Peyer's patch (tissue), 4 donors: Measurements from ENCODE around the gene DPF3. TPM values are rescaled to one million over a fixed set of nuclear protein-coding genes. Genes with fewer than 3 reads are reported as not detected.

Experiments used
- DNase-seq, 3 donors: peaks; one replicate each; pipeline ENCODE4 v3.0.0-alpha.2; 2017 to 2019
- H3K27ac ChIP-seq, 4 donors: fragments of 200-600 bp; sonication (generic); one replicate each; pipeline ENCODE4 v1.5.1; 2016 to 2019
- H3K27me3 ChIP-seq, 2 donors: fragments of 200-600 bp; sonication (generic); one replicate each; pipeline ENCODE4 v1.5.1; 2019
- H3K36me3 ChIP-seq, 3 donors: fragments of 200-600 bp; sonication (generic); one replicate each; pipeline ENCODE4 v1.5.1; 2016 to 2019
- H3K4me1 ChIP-seq, 4 donors: fragments of 200-600 bp; sonication (generic); one replicate each; pipeline ENCODE4 v1.5.1; 2016 to 2019
- H3K4me3 ChIP-seq, 4 donors: fragments of 200-600 bp; sonication (generic); 1 replicate in 3 of 4; 2 replicates in 1 of 4; pipeline ENCODE4 v1.5.1; 2016 to 2019; ENCODE audit warnings: mild to moderate bottlenecking in 1 of 4
- H3K9me3 ChIP-seq, 4 donors: fragments of 200-600 bp; sonication (generic); one replicate each; pipeline ENCODE4 v1.5.1; 2016 to 2019; ENCODE audit warnings: mild to moderate bottlenecking in 1 of 4
- POLR2A ChIP-seq, 2 donors: fragments of 450-650 bp; IDR thresholded peaks; one replicate each; pipeline ENCODE4 v1.5.1; 2017; ENCODE audit warnings: antibody characterized with exemption in 2 of 2, mild to moderate bottlenecking in 2 of 2, moderate library complexity in 2 of 2
- total RNA-seq, 4 donors: library from RNA; depleted of rRNA; stranded (reverse); fragments of >200 nt; gene quantifications; one replicate each; pipeline ENCODE4 v1.1.0, GENCODE V29; 2016
- TF ChIP-seq, protein P1 (sequence below), 6 experiments: fragments of 450-650 bp in 4 of 6; fragments of 200-600 bp in 2 of 6; sonication (generic) in 1 of 6; IDR thresholded peaks; one replicate each; pipeline ENCODE4 v1.5.1; 2017 to 2019; ENCODE audit warnings: antibody characterized with exemption in 6 of 6, mild to moderate bottlenecking in 3 of 6, moderate library complexity in 1 of 6

Gene DPF3
- total RNA-seq, 4 donors from 2014 or later, result 10.7 to 25.6 (median 17.9) TPM

DNA sequence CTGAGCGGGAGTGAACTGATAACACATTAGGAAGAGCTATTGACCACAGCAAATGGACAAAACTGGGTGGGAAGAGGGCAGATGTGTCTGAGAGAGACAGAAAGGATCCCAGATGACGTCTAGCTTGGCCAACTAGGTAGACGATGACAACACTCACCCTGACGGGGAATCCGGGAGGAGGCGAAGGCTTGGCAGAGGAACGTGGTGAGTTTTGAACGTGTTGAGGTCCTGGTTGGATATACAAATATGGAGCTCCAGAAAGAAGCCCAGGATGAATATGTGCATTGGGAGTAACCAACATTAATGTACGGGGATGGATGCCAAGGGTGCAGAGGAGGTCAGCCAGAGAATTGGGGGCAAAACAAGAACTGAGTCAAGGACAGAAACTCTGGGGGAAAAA, 60.7 kb downstream of the DPF3 start:
- Histone ChIP-seq H3K9me3 (no peaks in the 10 kb centered on the region), H3K4me3 (no peak overlapping the region), H3K27me3 (no peaks in the 10 kb centered on the region), H3K27ac (no peak overlapping the region), H3K4me1 (peaks cover 0 to 13% (median 0%) of the 10 kb centered on the region in 4 donors), H3K36me3 (no peaks in the 10 kb centered on the region)
- TF ChIP-seq, protein P1, sequence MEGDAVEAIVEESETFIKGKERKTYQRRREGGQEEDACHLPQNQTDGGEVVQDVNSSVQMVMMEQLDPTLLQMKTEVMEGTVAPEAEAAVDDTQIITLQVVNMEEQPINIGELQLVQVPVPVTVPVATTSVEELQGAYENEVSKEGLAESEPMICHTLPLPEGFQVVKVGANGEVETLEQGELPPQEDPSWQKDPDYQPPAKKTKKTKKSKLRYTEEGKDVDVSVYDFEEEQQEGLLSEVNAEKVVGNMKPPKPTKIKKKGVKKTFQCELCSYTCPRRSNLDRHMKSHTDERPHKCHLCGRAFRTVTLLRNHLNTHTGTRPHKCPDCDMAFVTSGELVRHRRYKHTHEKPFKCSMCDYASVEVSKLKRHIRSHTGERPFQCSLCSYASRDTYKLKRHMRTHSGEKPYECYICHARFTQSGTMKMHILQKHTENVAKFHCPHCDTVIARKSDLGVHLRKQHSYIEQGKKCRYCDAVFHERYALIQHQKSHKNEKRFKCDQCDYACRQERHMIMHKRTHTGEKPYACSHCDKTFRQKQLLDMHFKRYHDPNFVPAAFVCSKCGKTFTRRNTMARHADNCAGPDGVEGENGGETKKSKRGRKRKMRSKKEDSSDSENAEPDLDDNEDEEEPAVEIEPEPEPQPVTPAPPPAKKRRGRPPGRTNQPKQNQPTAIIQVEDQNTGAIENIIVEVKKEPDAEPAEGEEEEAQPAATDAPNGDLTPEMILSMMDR (IDR thresholded peaks at IDR 0.05), result no peak
- no peak for TF ChIP-seq POLR2A (IDR thresholded peaks at IDR 0.05)
- no peak for DNase-seq

DNA sequence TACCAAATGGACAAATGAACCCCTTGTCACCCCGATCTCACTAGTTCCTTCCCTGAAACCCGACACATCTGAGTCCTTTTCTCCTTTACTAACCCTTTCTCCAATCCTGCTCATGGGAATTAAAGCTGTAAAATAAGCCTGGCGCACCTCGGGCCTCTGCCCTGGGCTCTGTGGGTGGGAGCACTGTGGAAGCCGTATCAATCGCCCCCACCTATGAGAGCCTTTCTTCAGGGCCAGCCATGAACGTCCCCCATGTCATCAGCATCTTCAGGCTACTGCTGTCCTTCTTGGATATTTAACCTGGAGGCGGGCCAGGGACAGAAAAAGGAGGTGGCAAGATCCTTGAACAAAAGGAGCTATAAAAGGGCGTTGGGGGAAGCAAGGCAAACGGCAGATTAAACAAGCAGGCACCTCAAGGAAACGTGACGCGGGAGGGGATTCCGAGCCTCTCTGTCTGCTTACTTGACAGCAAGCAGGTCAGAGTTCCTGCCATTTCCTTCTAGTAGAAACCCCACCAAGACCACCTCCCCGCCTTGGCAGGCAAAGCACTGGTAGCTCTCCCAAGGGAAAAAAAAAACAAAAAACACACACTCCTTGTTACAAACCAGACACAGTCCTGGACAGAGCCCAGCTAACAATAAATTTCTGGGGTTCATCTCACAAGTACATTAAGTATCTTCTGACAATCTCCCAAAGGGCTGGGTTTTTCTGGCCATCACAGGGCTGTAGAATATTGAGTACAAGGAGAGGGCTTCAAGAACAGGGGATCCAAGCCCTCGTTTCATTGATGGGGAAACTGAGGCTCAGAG, 62.9 kb downstream of the DPF3 start:
- no peak overlapping the region for H3K4me3 ChIP-seq
- DNase-seq, result peak in 2 of 3 donors; percentile 72 to 78
- peaks cover 0 to 13% (median 0%) of the 10 kb centered on the region in 4 donors for H3K4me1 ChIP-seq
- peak overlapping the region in 2 of 4 donors; percentile 26 to 69 for H3K27ac ChIP-seq
- TF ChIP-seq POLR2A (IDR thresholded peaks at IDR 0.05), result no peak
- TF ChIP-seq, protein P1 (IDR thresholded peaks at IDR 0.05), result no peak
- no peaks in the 10 kb centered on the region for H3K27me3 ChIP-seq
- H3K9me3 ChIP-seq, result no peaks in the 10 kb centered on the region
- H3K36me3 ChIP-seq, result no peaks in the 10 kb centered on the region

DNA sequence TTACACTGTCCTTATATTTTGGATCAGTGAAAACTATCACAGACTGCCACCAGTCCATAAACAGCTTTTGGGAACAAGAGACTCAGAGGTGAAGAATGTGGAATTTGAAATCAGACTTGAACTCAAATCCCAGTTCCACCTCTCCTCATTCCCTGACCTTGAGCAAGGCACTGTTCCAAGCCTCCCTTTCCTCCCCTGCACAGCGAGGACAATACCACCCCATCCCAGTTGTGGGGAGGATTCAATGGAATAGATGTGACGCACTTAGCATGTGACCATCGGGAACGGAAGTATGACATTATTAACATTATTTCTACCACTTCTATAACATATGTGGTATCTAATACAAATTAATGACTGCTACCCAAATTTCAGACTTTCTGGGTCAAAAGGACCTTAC, 63.5 kb downstream of the DPF3 start:
- Histone ChIP-seq H3K27ac (peak overlapping the region in 1 of 4 donors; percentile 69), H3K9me3 (no peaks in the 10 kb centered on the region), H3K4me1 (peaks cover 0 to 13% (median 0%) of the 10 kb centered on the region in 4 donors), H3K4me3 (no peak overlapping the region), H3K27me3 (no peaks in the 10 kb centered on the region), H3K36me3 (no peaks in the 10 kb centered on the region)
- no peak for DNase-seq
- no peak for TF ChIP-seq POLR2A (IDR thresholded peaks at IDR 0.05)
- TF ChIP-seq, protein P1 (IDR thresholded peaks at IDR 0.05), result no peak

- Histone ChIP-seq H3K4me3 (no peak overlapping the region), H3K9me3 (no peaks in the 10 kb centered on the region), H3K36me3 (no peaks in the 10 kb centered on the region), H3K27me3 (no peaks in the 10 kb centered on the region), H3K27ac (no peak overlapping the region), H3K4me1 (peaks cover 0 to 13% (median 0%) of the 10 kb centered on the region in 4 donors)
- peak in 1 of 3 donors; percentile 58 for DNase-seq
- no peak for TF ChIP-seq POLR2A (IDR thresholded peaks at IDR 0.05)
- TF ChIP-seq, protein P1 (IDR thresholded peaks at IDR 0.05), result no peak
These were observed 65.3 kb downstream of the DPF3 start for GRCh38 chr14:72828604-72829003.

DNA sequence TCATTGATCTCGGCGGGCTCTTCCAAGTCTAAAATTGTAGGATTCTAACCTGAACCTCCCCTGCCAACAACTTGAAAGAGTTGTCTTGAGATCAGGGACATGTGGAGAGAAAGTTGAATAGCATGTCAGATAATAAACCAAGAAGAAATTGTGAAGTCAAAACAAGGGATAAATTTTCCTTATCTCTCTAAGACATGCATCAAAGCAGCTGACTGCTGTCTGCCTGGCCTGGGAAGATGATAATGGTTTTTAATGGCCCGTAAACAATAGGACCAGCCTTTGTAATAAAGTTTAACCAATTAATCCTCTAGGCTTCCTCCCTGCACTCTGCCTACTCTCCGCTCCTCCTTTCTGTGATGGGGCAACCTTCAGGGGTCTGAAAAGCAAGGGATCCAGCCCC, 67.9 kb downstream of the DPF3 start:
- no peak for DNase-seq
- no peak overlapping the region for H3K4me3 ChIP-seq
- no peak overlapping the region for H3K27ac ChIP-seq
- H3K9me3 ChIP-seq, result no peaks in the 10 kb centered on the region
- no peaks in the 10 kb centered on the region for H3K36me3 ChIP-seq
- H3K4me1 ChIP-seq, result peaks cover 0 to 13% (median 0%) of the 10 kb centered on the region in 4 donors
- TF ChIP-seq, protein P1 (IDR thresholded peaks at IDR 0.05), result no peak
- TF ChIP-seq POLR2A (IDR thresholded peaks at IDR 0.05), result no peak
- no peaks in the 10 kb centered on the region for H3K27me3 ChIP-seq
